GM23338 (cell line): ENCODE data around the gene FUT3.
"Not testable (repeated sequence)": the region's sequence is repeated elsewhere in the genome, so short reads cannot be mapped to it uniquely, and the experiment has no call there.

Experiments
- CREB1 ChIP-seq: fragments of 250-450 bp; sonication (Bioruptor Pico); IDR thresholded peaks from 2 replicates; pipeline ENCODE4 v1.5.0; 2020; ENCODE audit warnings: low read depth, mild to moderate bottlenecking, moderate library complexity
- CTCF ChIP-seq, 2 experiments: fragments of 200-600 bp in 1 of 2; sonication (generic) in 1 of 2; conservative IDR thresholded peaks; 2 replicates each; pipeline versions ENCODE4 v1.5.1 to v1.6.1; 2016 to 2017; ENCODE audit warnings: antibody characterized with exemption in 2 of 2, low read depth in 2 of 2, mild to moderate bottlenecking in 2 of 2, moderate library complexity in 1 of 2
- EZH2 ChIP-seq: fragments of 200-600 bp; sonication (generic); IDR thresholded peaks from one replicate; pipeline ENCODE4 v1.8.0; 2017; ENCODE audit warnings: antibody characterized with exemption, mild to moderate bottlenecking, low read depth; ENCODE audit not compliant: unreplicated experiment
- EZH2phosphoT487 ChIP-seq: fragments of 200-600 bp; sonication (generic); IDR thresholded peaks from one replicate; pipeline ENCODE4 v1.8.1; 2018; ENCODE audit warnings: antibody characterized with exemption; ENCODE audit not compliant: unreplicated experiment
- JUNB ChIP-seq: IDR thresholded peaks from one replicate; pipeline ENCODE4 v1.6.1; 2016; ENCODE audit warnings: antibody characterized with exemption; ENCODE audit not compliant: unreplicated experiment
- POLR2AphosphoS5 ChIP-seq: IDR thresholded peaks from 2 replicates; pipeline ENCODE4 v1.6.1; 2016; ENCODE audit warnings: antibody characterized with exemption, low read depth
- REST ChIP-seq: IDR thresholded peaks from one replicate; pipeline ENCODE4 v1.6.1; 2018; ENCODE audit warnings: antibody characterized with exemption; ENCODE audit not compliant: unreplicated experiment
- ZNF114 ChIP-seq: fragments of 250-450 bp; sonication (Bioruptor Pico); IDR thresholded peaks from 2 replicates; pipeline ENCODE4 v1.5.0; 2020; ENCODE audit warnings: mild to moderate bottlenecking, moderate library complexity

DNA sequence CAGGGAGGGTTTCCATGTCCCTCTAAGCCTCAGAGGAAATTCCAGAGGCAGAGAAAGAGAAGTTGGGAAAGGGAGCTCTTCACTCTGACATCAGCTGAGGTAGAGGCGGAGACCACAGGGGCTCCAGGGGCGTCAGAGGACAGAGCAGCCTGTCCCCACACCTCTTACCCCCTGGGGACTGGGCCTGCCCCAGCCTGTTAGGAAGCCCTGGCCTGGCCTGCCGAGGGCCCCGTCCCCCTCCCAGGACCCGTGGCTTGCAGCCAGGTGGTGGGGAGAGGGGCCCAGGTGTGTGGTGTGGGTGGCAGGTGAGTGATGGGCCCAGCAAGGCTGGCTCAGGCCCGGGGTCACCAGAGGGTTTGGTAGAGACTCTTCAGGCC lies 9.5 kb downstream of the FUT3 start:
- TF ChIP-seq CTCF (conservative IDR thresholded peaks at IDR 0.05; ENCODE audit: low read depth in 2 of 2); EZH2; POLR2AphosphoS5; ZNF114 (CRISPR knock-in tag); REST; JUNB; EZH2phosphoT487; CREB1 (CRISPR knock-in tag): not testable (repeated sequence)
